Ovary (tissue), 9 donors: Measurements from ENCODE around the gene CDC14B. TPM values are rescaled to one million over a fixed set of nuclear protein-coding genes. Genes with fewer than 3 reads are reported as not detected.

Experiments used
- DNase-seq, 5 donors: peaks; one replicate each; pipeline ENCODE4 v3.0.0-alpha.2; 2019 to 2020
- H3K27ac ChIP-seq, 2 donors: fragments of 200-600 bp; one replicate each; pipeline versions ENCODE4 v1.5.1 to v1.8.0; 2019 to 2022
- H3K27me3 ChIP-seq: fragments of 200-600 bp; one replicate; pipeline ENCODE4 v1.8.0; 2022
- H3K36me3 ChIP-seq: fragments of 200-600 bp; sonication (generic); one replicate; pipeline ENCODE4 v1.5.1; 2019
- H3K4me1 ChIP-seq: one replicate; pipeline ENCODE4 v1.8.1; 2013; ENCODE audit warnings: mild to moderate bottlenecking, moderate library complexity; ENCODE audit not compliant: insufficient read depth
- H3K4me3 ChIP-seq: fragments of 200-600 bp; sonication (generic); one replicate; pipeline ENCODE4 v1.5.1; 2017
- H3K9me3 ChIP-seq, 2 donors: fragments of 200-600 bp in 1 of 2; sonication (generic) in 1 of 2; one replicate each; pipeline versions ENCODE4 v1.5.1 to v1.8.1; 2013 to 2019; ENCODE audit warnings: mild to moderate bottlenecking in 1 of 2, moderate library complexity in 1 of 2
- EP300 ChIP-seq: sonication (generic); formaldehyde crosslinking; IDR thresholded peaks from one replicate; pipeline ENCODE4 v1.6.1; 2017; ENCODE audit warnings: antibody characterized with exemption
- POLR2A ChIP-seq: fragments of 450-650 bp; IDR thresholded peaks from one replicate; pipeline ENCODE4 v1.6.1; 2017; ENCODE audit warnings: antibody characterized with exemption, mild to moderate bottlenecking, moderate library complexity
- WGBS, 3 donors: extraction: QIAGEN DNeasy Blood & Tissue Kit in 1 of 3; methylation state at CpG; one replicate each; pipeline versions ENCODE4 v1.1.5 to v1.1.7; 2013 to 2017; 5-methylcytosine and 5-hydroxymethylcytosine counted together
- intact Hi-C, 4 donors: fragments of 100-400 bp; cut with DNase I; formaldehyde crosslinking; loops; one replicate each; pipeline versions ENCODE4 v1.11.0 to v1.15.1; 2022 to 2023
- polyA plus RNA-seq, 2 donors: library from polyadenylated mRNA; stranded (reverse); fragments of 200-250 nt in 1 of 2; fragments of 350-450 nt in 1 of 2; fragmentation: Illumina TruSeq in 1 of 2; extraction: RNeasy Lipid Tissue Mini Kit (QIAGEN cat#74804) in 1 of 2; gene quantifications; one replicate each; pipeline ENCODE4 v1.2.3, GENCODE V29; 2013 to 2014
- total RNA-seq, 7 donors: library from RNA; depleted of rRNA in 2 of 7; stranded (reverse); fragments of >200 nt in 2 of 7; fragmentation: NEBNext Ultra II Directional in 3 of 7; extraction: Animal tissue kit (Norgen Biotek cat#: 25700) in 3 of 7; gene quantifications; one replicate each; pipeline versions ENCODE4 v1.1.0 to v1.2.4, GENCODE V29; 2016 to 2023
- TF ChIP-seq, protein P1 (sequence below), 3 donors: fragments of 450-650 bp in 2 of 3; fragments of 200-600 bp in 1 of 3; IDR thresholded peaks; one replicate each; pipeline versions ENCODE4 v1.5.1 to v1.8.0; 2016 to 2022; ENCODE audit warnings: antibody characterized with exemption in 3 of 3, mild to moderate bottlenecking in 1 of 3
- donor health status: DM: no; HTN: no; CAD: no; lungs with moderate emphysema.
- donor health status: DM: no; HTN: no; CAD: no.
- donor health status: Bipolar disorder and iron deficiency.
- donor health status: DM: yes; HTN: yes; CAD: no.
- donor health status: DM: no; HTN: no; CAD: no.
- donor health status: DM: yes; HTN: yes; CAD: no.

CDC14B gene
- total and polyA plus RNA-seq, 9 donors: 5.9 to 15.3 (median 11.4) TPM

DNA sequence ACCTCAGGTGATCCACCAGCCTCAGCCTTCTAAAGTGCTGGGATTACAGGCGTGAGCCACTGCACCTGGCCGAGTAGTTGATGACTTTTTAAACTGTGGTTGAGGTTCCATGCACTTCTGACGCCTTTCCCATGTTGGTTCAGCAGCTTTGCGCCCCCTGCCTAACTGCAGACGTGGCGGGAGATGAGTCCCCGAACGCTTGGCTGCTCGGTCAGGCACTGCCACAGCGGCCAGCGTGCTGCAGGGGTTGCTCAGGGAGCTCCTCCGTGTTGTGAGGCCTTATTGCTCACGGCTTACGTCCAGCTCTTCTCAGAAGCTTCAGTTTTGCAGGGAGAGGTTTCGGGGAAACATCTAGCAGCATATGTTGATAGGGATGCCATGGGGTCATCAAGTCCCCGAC lies 134.4 kb downstream of the CDC14B start:
- peaks cover 4% of the 10 kb centered on the region for H3K4me1 ChIP-seq
- WGBS, 3 donors: 96 to 97% (median 97%) methylated on average over 16 of the region's 16 CpGs
- no peaks in the 10 kb centered on the region for H3K36me3 ChIP-seq
- H3K27ac ChIP-seq: no peak overlapping the region
- TF ChIP-seq, protein P1, sequence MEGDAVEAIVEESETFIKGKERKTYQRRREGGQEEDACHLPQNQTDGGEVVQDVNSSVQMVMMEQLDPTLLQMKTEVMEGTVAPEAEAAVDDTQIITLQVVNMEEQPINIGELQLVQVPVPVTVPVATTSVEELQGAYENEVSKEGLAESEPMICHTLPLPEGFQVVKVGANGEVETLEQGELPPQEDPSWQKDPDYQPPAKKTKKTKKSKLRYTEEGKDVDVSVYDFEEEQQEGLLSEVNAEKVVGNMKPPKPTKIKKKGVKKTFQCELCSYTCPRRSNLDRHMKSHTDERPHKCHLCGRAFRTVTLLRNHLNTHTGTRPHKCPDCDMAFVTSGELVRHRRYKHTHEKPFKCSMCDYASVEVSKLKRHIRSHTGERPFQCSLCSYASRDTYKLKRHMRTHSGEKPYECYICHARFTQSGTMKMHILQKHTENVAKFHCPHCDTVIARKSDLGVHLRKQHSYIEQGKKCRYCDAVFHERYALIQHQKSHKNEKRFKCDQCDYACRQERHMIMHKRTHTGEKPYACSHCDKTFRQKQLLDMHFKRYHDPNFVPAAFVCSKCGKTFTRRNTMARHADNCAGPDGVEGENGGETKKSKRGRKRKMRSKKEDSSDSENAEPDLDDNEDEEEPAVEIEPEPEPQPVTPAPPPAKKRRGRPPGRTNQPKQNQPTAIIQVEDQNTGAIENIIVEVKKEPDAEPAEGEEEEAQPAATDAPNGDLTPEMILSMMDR (IDR thresholded peaks at IDR 0.05): no peak
- no peak for TF ChIP-seq POLR2A
- TF ChIP-seq EP300: no peak
- intact Hi-C loops: no loop called here
- no peaks in the 10 kb centered on the region for H3K9me3 ChIP-seq
- no peaks in the 10 kb centered on the region for H3K27me3 ChIP-seq
- no peak for DNase-seq
- H3K4me3 ChIP-seq: no peak overlapping the region

DNA sequence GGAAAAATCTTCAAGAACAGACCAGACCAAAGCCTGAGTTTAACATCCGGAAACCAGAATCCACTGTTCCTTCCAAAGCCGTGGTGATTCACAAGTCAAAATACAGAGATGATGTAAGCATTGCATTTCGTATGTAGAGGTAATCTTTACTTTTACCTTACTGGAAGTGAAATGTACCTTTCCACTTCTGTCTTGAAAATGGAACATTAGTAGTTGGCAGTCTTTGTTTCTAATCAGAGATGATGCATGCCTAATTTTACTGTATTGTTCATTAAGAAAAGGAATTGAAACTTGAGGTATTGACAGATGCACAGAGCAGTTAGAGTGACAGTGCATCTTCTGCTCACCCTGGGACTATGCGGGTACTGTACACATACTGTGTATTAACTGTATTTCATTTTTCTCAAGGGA lies 135.1 kb downstream of the CDC14B start:
- H3K36me3 ChIP-seq: no peaks in the 10 kb centered on the region
- DNase-seq: no peak
- no peaks in the 10 kb centered on the region for H3K9me3 ChIP-seq
- 90 to 94% (median 92%) methylated on average over 4 of the region's 4 CpGs for WGBS, 3 donors
- H3K27ac ChIP-seq: no peak overlapping the region
- peaks cover 4% of the 10 kb centered on the region for H3K4me1 ChIP-seq
- H3K27me3 ChIP-seq: no peaks in the 10 kb centered on the region
- no peak overlapping the region for H3K4me3 ChIP-seq
- intact Hi-C loops: no loop called here
- TF ChIP-seq EP300 (no peak), POLR2A (no peak)
- TF ChIP-seq, protein P1 (IDR thresholded peaks at IDR 0.05): no peak

DNA sequence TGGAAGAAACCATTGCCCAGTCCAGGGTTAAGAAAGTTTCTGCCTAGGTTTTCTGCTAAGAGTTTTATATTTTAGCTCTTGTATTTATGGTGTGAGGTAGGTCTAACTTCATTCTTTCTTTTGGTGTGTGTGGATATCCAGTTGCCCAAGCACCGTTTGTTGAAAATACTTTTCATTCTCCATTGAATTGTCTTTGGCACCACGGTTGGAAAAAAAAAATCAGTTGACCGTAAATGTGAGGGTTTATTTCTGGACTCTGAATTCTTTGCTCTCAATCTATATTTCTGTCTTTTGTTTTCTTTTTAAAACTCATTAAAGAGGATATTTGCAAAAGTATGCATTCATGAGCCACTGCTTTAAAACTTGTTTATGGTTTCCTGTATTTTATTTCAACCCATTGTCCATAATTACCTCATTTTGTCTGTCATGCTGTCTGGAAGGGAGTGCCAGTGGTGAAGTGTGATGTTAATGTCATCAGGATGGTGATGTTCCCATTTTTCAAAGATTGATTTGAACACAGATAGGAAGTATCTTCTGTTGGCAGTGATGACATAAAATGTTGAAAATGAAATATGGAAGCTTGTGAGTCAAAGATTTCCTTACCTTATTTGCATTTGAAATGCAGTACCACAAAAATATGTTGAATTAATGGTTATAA lies 135.8 kb downstream of the CDC14B start:
- H3K4me1 ChIP-seq: peaks cover 4% of the 10 kb centered on the region
- no peaks in the 10 kb centered on the region for H3K27me3 ChIP-seq
- no peak for DNase-seq
- no peak overlapping the region for H3K4me3 ChIP-seq
- intact Hi-C loops: no loop called here
- TF ChIP-seq POLR2A (no peak), EP300 (no peak)
- TF ChIP-seq, protein P1 (IDR thresholded peaks at IDR 0.05): no peak
- 47 to 62% (median 53%) methylated on average over 3 of the region's 3 CpGs for WGBS, 3 donors
- no peaks in the 10 kb centered on the region for H3K9me3 ChIP-seq
- no peaks in the 10 kb centered on the region for H3K36me3 ChIP-seq
- no peak overlapping the region for H3K27ac ChIP-seq

DNA sequence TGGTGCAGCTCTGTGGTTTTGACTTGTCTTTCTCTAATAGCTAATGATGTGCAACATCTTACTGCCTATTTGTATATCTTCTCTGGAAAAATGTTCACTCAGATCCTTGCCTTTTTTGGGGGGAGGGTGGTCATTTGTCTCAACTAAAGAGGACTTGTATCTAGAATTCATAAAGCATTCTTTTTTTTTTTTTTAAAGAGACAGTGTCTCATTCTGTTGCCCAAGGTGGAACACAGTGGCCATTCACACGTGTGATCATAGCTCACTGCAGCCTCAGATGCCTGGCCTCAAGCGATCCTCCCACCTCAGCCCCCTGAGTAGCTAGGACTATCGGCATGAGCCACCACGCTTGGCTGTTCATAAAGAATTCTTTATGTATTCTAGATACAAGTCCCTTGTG lies 136.4 kb downstream of the CDC14B start:
- Histone ChIP-seq H3K4me1 (peaks cover 4% of the 10 kb centered on the region), H3K27ac (no peak overlapping the region), H3K27me3 (no peaks in the 10 kb centered on the region), H3K36me3 (no peaks in the 10 kb centered on the region), H3K4me3 (no peak overlapping the region), H3K9me3 (no peaks in the 10 kb centered on the region)
- TF ChIP-seq, protein P1 (IDR thresholded peaks at IDR 0.05): no peak
- TF ChIP-seq POLR2A: no peak
- no peak for TF ChIP-seq EP300
- WGBS, 3 donors: 92 to 96% (median 93%) methylated on average over 4 of the region's 4 CpGs
- intact Hi-C loops: no loop called here
- DNase-seq: no peak
